ENCODE results near the gene IPO13.

The IPO13 gene

GRCh38 chr1:43973981-43974442 is 27.3 kb downstream of the IPO13 start:
- DNase-seq (ENCODE audit: low spot score): no peak

- DNase-seq (ENCODE audit: low spot score): peak; percentile 97
Measured at GRCh38 chr1:43974443-43975248, 27.9 kb downstream of the IPO13 start, which contains the start of gene ATP6V0B. Gene ATP6V0B, plus strand, starts transcription at chr1:43974960. Its CDS starts 81 bp downstream, at chr1:43975041.

GRCh38 chr1:43975249-43975961 is 28.7 kb downstream of the IPO13 start:
- DNase-seq (ENCODE audit: low spot score): no peak

GRCh38 chr1:43976045-43976444 is 29.3 kb downstream of the IPO13 start:
- DNase-seq (ENCODE audit: low spot score): no peak

GRCh38 chr1:43976890-43977289 is 30.1 kb downstream of the IPO13 start:
- DNase-seq (ENCODE audit: low spot score): no peak

GRCh38 chr1:43977376-43978263 is 30.9 kb downstream of the IPO13 start:
- DNase-seq (ENCODE audit: low spot score): no peak

- no peak for DNase-seq (ENCODE audit: low spot score)
Measured at GRCh38 chr1:43978264-43978550, 31.5 kb downstream of the IPO13 start.

GRCh38 chr1:43978551-43979260 is 32.0 kb downstream of the IPO13 start, which contains the start of gene B4GALT2:
Gene B4GALT2, plus strand, starts transcription at chr1:43979210. Its CDS starts 1,951 bp downstream, at chr1:43981161.
- peak; percentile 90 for DNase-seq (ENCODE audit: low spot score)

- DNase-seq (ENCODE audit: low spot score): no peak
Measured at GRCh38 chr1:43979261-43979527, 32.4 kb downstream of the IPO13 start.

- DNase-seq (ENCODE audit: low spot score): peak; percentile 86
Measured at GRCh38 chr1:43979528-43980254, 32.9 kb downstream of the IPO13 start.

GRCh38 chr1:43980255-43981134 is 33.7 kb downstream of the IPO13 start:
- DNase-seq (ENCODE audit: low spot score): no peak

- no peak for DNase-seq (ENCODE audit: low spot score)
Measured at GRCh38 chr1:43981135-43981491, 34.4 kb downstream of the IPO13 start.

- DNase-seq (ENCODE audit: low spot score): no peak
Measured at GRCh38 chr1:43981636-43982035, 34.9 kb downstream of the IPO13 start.

GRCh38 chr1:43982241-43982640 is 35.5 kb downstream of the IPO13 start:
- DNase-seq (ENCODE audit: low spot score): no peak

- no peak for DNase-seq (ENCODE audit: low spot score)
Measured at GRCh38 chr1:43982808-43983207, 36.1 kb downstream of the IPO13 start.

- no peak for DNase-seq (ENCODE audit: low spot score)
Measured at GRCh38 chr1:43983253-43983899, 36.6 kb downstream of the IPO13 start.

GRCh38 chr1:43984855-43985254 is 38.1 kb downstream of the IPO13 start:
- DNase-seq (ENCODE audit: low spot score): no peak

- DNase-seq (ENCODE audit: low spot score): no peak
Measured at GRCh38 chr1:43985984-43986595, 39.3 kb downstream of the IPO13 start.

GRCh38 chr1:43986712-43987111 is 40.0 kb downstream of the IPO13 start:
- no peak for DNase-seq (ENCODE audit: low spot score)

Data from HuH-7.5 (cell line).